ENCODE data around the gene PCGF5. TPM values are rescaled to one million over a fixed set of nuclear protein-coding genes. Genes with fewer than 3 reads are reported as not detected.

PCGF5 gene
- total and polyA plus RNA-seq, 4 donors: 18.9 to 55.5 (median 32.2) TPM

GRCh38 chr10:91238191-91238590 is 17.7 kb downstream of the PCGF5 start:
- H3K27ac ChIP-seq (ENCODE audit: low read depth in 1 of 2, low read length in 2 of 2): no peak overlapping the region
- H3K4me3 ChIP-seq (ENCODE audit: low read depth in 1 of 3, low read length in 3 of 3): no peak overlapping the region
- H3K4me1 ChIP-seq (ENCODE audit: control insufficient read depth in 4 of 4, insufficient read depth in 4 of 4, low read length in 3 of 4): no peaks in the 10 kb centered on the region
- TF ChIP-seq REST (IDR thresholded peaks at IDR 0.05) (no peak), TAF1 (conservative IDR thresholded peaks at IDR 0.05) (no peak), YY1 (IDR thresholded peaks at IDR 0.05) (no peak), MAX (IDR thresholded peaks at IDR 0.05) (no peak), CTCF (IDR thresholded peaks at IDR 0.05; ENCODE audit: low read depth, low read length, missing input control) (no peak), HNF4A (conservative IDR thresholded peaks at IDR 0.05) (no peak), HNF4G (IDR thresholded peaks at IDR 0.05) (no peak), NR2F2 (IDR thresholded peaks at IDR 0.05) (no peak), EGR1 (IDR thresholded peaks at IDR 0.05; ENCODE audit: low read depth in 2 of 2) (no peak), JUND (IDR thresholded peaks at IDR 0.05) (no peak), GABPA (IDR thresholded peaks at IDR 0.05 in 1 of 2, conservative IDR thresholded peaks at IDR 0.05 in 1 of 2) (no peak), ZBTB33 (IDR thresholded peaks at IDR 0.05) (no peak), SP1 (IDR thresholded peaks at IDR 0.05) (no peak), RXRA (IDR thresholded peaks at IDR 0.05) (no peak), FOXA1 (IDR thresholded peaks at IDR 0.05) (no peak), ATF3 (IDR thresholded peaks at IDR 0.05) (no peak), FOXA2 (IDR thresholded peaks at IDR 0.05) (no peak)
- no peak for DNase-seq (ENCODE audit: low spot score)
- 89% methylated on average over 1 of the region's 1 CpG for WGBS
- no peaks in the 10 kb centered on the region for H3K36me3 ChIP-seq (ENCODE audit: control insufficient read depth in 4 of 4, insufficient read depth in 3 of 4, low read depth in 1 of 4, low read length in 3 of 4)
- H3K9ac ChIP-seq (ENCODE audit: low read depth in 1 of 2, low read length in 2 of 2): no peak overlapping the region
- no peaks in the 10 kb centered on the region for H3K9me3 ChIP-seq (ENCODE audit: control insufficient read depth in 4 of 4, low read length in 3 of 4)
- H3K27me3 ChIP-seq (ENCODE audit: control insufficient read depth in 4 of 4, insufficient read depth in 4 of 4, low read length in 3 of 4): no peaks in the 10 kb centered on the region

GRCh38 chr10:91239789-91240188 is 19.3 kb downstream of the PCGF5 start:
- Histone ChIP-seq H3K4me1 (ENCODE audit: control insufficient read depth in 4 of 4, insufficient read depth in 4 of 4, low read length in 3 of 4) (no peaks in the 10 kb centered on the region), H3K27me3 (ENCODE audit: control insufficient read depth in 4 of 4, insufficient read depth in 4 of 4, low read length in 3 of 4) (no peaks in the 10 kb centered on the region), H3K4me3 (ENCODE audit: low read depth in 1 of 3, low read length in 3 of 3) (no peak overlapping the region), H3K27ac (ENCODE audit: low read depth in 1 of 2, low read length in 2 of 2) (no peak overlapping the region), H3K36me3 (ENCODE audit: control insufficient read depth in 4 of 4, insufficient read depth in 3 of 4, low read depth in 1 of 4, low read length in 3 of 4) (no peaks in the 10 kb centered on the region), H3K9ac (ENCODE audit: low read depth in 1 of 2, low read length in 2 of 2) (no peak overlapping the region), H3K9me3 (ENCODE audit: control insufficient read depth in 4 of 4, low read length in 3 of 4) (no peaks in the 10 kb centered on the region)
- WGBS: 68% methylated on average over 1 of the region's 1 CpG
- no peak for DNase-seq (ENCODE audit: low spot score)
- TF ChIP-seq YY1 (IDR thresholded peaks at IDR 0.05): no peak
- TF ChIP-seq TAF1 (conservative IDR thresholded peaks at IDR 0.05): no peak
- no peak for TF ChIP-seq FOXA1 (IDR thresholded peaks at IDR 0.05)
- no peak for TF ChIP-seq GABPA (IDR thresholded peaks at IDR 0.05 in 1 of 2, conservative IDR thresholded peaks at IDR 0.05 in 1 of 2)
- no peak for TF ChIP-seq JUND (IDR thresholded peaks at IDR 0.05)
- TF ChIP-seq FOXA2 (IDR thresholded peaks at IDR 0.05): no peak
- no peak for TF ChIP-seq EGR1 (IDR thresholded peaks at IDR 0.05; ENCODE audit: low read depth in 2 of 2)
- no peak for TF ChIP-seq HNF4G (IDR thresholded peaks at IDR 0.05)
- no peak for TF ChIP-seq ZBTB33 (IDR thresholded peaks at IDR 0.05)
- TF ChIP-seq REST (IDR thresholded peaks at IDR 0.05): no peak

All from liver (tissue), 9 donors.